ENCODE results near the gene ESX1.
"Not testable (repeated sequence)": the region's sequence is repeated elsewhere in the genome, so short reads cannot be mapped to it uniquely, and the experiment has no call there.

Gene ESX1

DNA sequence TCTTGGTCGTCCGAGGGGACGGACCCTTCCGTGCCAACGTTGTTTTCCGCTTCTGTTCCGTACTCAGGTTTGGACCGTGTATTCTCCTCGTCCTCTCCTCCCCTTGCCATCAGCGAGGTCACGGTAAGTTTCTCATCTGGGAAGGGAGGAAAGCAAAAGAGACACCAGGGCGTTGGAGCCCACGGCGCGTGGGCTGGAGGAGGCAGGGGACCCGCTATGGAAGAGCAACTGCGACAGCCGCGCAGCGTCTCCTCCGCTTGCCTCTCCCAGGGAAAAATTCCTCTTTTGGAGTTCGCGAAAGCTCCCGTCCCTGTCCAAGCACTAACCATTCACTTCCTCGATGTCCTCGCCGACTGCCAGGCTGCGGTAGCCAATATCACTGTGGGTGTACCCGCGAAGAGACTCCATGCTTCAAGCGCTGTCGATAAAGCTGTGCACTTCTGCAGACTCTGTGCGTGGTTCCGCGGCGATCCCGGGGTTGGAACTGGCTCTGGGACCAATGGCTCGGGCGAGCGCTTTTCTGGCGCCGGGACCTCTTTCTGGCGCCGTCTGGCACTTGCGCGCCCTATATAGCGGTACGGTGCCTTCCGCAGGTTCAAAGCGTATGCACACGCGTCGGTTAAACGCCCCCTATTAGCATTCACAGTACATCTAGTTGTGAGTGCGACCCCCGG, at the start of gene ESX1:
ESX1 (minus strand) TSS at position 492 of the 674 bp plus-strand sequence; CDS start at position 408, 84 bp downstream.
- no peak for DNase-seq
- intact Hi-C loops (cut with DNase I): no loop called here

DNA sequence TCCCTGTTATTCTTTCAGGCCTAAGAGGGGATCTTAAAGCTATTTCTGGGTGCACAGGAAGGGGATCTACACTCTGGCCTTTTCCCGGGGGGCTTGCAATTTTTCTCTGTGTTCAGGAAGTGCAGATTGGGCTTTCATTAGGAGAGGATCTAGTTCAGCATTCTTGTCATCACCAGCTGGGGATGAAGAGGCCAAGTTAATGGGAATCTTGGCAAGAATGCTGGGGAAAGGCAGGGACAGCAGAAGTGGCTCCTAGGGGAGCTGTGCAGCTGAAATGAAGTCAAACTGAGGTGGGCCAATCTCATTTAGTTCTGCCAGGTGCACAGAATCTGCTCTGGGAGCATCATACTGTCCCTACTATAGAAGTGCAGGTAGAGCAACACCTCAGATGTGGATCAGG, 40.9 kb upstream of the ESX1 start:
- no peak for DNase-seq
- intact Hi-C loops (cut with DNase I): no loop called here

DNA sequence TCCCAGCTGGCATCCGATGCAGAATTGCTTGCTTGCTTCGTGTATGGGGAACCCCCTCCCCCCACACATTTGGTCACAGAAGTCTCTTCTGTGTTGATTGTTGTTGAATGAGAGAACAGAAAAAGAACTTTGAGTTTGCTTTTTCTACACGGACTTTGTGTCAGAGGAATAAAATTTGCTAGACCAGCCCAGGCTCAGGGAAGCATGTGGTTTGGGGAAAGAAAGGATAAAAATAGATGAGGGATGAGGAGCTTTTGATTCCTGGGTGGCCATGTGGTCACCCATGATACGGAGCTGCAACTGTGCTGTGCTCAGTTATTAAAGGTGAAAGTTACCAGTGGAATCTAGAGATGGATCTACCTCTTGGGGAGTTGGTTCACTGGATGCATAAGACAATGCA, 34.2 kb upstream of the ESX1 start:
- intact Hi-C loops (cut with DNase I): no loop called here
- DNase-seq: no peak

DNA sequence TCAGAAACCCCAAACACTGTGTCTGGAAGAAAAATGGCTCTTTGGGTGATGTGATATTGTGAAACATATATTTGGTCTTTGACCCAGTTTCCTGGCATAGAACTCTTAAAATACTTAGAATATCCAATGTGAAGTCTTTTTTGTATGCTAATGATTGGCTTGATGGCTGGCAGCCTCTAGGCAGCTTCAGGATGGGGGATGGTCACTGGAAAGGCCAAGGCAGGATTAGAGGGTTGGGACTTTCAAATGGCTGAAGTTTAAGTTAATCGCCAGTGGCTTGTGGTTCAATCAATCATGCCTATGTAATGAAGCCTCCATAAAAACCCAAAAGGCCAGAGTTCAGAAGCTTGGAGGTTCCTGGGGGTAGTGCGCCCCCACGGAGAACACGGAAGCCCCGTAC, 33.5 kb upstream of the ESX1 start:
- intact Hi-C loops (cut with DNase I): no loop called here
- DNase-seq: no peak

DNA sequence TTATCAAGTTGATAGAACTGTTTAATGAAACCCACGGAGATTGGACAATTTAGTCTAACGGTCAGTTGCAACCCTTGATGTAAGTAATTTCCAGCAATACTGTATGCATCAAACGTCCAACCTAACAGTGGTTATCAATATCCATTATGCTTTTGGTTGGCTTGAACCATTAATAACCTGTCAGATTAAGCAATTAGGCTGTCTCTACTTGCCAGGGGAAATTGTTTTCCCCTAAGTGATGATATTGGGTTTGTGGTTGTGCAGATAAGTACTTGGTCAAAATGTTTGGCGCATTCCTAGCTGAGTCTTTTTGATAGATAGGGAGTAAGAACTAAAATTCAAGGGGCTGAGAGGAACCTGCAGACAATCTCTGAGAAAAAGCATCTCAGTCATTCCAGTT, 30.5 kb upstream of the ESX1 start:
- no peak for DNase-seq

DNA sequence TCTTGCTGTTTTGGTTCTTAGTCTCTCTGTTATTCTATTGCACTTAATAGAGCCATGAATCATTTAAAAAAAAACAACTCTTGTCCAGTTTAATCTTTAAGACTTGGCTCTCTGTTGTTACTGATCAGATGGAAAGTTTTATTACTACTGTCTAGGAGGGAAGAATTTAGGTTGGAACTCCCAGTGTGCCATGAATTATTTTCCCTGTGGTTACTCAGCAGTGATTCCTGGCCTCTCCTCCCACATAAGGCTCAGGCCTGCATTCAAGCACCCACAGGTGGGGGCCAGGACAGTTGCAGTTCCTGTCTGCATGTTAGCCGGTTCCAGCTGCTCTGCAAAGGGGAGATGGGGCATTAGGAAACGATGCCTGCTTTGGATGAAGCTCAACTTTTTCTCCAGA, 29.8 kb upstream of the ESX1 start:
- intact Hi-C loops (cut with DNase I): no loop called here
- DNase-seq: no peak

More for the DNA sequence above, 30.5 kb upstream of the ESX1 start:
- intact Hi-C loops (cut with DNase I): no loop called here

DNA sequence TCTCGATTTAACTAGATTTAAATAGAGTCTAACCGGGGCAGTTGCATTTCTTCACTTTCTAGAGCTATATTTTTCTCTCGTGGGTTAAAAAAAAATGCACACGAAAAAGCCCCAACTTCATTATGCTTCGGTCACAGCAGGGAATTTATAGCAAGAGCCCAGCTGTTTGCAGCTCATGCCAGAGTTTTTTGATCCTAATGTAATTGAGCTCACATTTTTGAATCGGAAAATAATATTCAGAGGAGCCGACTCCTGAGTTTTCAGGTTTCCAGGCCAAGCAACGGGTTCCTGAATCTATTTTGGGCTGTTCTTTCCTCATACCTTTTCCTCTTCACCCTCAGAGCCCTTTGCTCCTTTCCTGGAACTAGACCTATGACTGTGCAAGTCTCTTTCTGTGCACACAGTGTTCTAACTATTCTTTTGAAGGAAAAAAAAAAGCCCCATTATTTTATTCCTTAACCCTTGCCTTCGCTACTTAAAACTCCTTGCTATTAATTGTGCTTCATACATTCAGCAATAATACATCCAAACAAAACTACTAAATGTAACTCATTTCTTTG, 27.5 kb upstream of the ESX1 start:
- DNase-seq: no peak
- intact Hi-C loops (cut with DNase I): no loop called here

DNA sequence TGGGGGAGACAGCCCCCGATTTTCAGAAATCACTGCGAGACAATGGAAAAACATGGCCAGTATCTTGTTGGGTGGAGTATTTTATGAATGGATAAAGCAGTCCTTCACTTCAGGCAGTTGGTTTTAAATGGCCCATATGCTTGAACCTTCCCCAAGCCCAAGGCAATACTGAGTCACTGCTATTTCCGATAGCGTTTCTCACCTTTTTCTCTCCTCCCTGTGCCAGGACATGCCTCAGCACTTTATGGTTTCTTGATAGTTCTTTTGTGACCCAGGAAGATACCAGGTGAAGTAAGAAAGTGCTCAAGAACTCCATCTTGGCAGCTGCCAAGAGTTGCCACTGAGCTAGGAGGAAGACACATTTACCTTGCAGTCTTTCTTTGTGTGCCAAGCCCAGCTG, 26.8 kb upstream of the ESX1 start:
- intact Hi-C loops (cut with DNase I): no loop called here
- DNase-seq: no peak

DNA sequence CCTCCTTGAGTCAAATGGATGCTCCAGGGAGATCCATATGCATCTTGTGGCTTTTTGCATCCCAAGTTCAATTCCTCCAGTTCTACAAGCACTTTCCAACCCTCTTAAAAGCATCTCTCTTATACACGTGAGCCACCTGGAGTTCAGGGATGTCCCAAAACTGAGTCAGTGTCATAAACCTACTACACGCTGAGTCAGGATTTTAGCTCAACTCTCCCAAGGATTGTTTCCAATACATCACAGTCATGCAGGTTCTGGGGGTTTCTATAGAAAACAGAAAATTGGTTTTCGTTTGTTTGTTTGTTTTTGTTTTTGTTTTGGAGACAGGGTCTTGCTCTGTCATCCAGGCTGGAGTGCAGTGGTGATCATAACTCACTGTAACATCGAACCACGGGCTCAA, 25.9 kb upstream of the ESX1 start:
- intact Hi-C loops (cut with DNase I): no loop called here
- DNase-seq: no peak

DNA sequence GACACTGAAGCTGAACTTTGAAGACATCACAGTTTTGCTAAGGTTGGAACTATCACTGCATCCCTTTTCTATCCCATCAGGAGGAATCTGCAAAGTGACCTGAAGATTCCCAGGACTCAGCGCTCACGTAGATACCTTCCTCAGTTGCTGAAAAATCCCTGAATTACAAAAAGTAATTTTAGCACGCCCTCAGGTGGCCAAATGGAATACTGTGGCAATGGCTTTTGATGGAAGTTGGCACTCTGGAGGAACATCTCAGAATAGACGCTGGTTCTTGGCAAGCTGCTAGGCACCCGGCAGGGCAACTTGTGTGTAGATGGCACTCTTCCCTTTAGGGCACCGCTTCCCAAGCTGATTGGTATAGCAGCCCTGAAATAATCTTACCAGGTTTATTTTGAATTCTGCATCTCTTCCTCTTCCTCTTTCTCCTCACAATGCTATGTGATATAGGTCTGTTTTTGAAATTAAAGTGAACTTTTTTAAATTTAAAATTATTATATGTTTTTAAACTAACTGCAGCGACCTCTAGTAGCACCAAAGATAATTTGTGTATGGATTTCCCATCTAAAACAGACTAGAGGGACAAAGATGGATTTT, 16.3 kb upstream of the ESX1 start:
- intact Hi-C loops (cut with DNase I): loop anchor here (5.0 kb wide), 1 partner anchor 74 kb away; no protein-coding TSS in a partner anchor
- peak in 9 of 10 donors; percentile 21 to 85 (median 54) for DNase-seq

DNA sequence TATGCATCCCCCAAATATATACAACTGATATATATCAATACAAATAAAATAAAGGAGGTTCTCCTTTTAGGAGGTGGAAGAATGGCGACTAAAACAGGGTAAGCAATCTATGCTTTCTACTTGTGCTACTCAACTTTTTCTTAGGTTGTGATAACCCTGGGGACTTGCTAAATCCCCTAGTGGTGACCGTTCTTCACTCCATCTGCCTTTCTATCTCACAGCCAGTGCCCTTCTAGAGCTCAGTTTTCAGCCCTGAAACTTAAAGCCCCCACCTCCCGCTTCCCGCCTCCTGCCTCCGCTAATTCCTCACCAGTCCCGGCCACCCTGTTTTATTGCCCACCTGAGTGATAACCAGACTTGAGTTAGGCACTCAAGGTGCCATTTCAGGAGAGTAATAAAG, 15.5 kb upstream of the ESX1 start:
- no peak for DNase-seq
- intact Hi-C loops (cut with DNase I): loop anchor here (5.0 kb wide), 1 partner anchor 73 kb away; no protein-coding TSS in a partner anchor

DNA sequence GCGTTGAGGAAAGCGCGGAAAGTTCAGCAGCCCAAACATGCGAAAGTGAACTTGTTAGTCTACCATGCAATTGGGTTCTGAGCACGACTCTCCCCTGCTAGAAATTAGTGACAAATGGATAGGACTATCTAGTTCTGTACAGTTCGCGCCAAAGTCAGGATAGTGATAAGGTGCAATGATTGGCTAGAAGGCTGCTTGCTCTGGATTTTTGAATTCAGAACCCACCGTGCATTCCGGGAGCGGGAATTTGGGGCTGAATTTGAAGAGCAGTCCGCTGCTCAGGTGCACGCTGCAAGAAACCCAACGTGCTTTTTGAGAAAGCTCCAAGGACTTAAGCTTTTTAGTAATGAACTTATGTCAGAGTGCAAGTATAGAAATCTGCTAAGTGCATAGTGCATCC, 732 bp upstream of the ESX1 start:
- intact Hi-C loops (cut with DNase I): no loop called here

DNA sequence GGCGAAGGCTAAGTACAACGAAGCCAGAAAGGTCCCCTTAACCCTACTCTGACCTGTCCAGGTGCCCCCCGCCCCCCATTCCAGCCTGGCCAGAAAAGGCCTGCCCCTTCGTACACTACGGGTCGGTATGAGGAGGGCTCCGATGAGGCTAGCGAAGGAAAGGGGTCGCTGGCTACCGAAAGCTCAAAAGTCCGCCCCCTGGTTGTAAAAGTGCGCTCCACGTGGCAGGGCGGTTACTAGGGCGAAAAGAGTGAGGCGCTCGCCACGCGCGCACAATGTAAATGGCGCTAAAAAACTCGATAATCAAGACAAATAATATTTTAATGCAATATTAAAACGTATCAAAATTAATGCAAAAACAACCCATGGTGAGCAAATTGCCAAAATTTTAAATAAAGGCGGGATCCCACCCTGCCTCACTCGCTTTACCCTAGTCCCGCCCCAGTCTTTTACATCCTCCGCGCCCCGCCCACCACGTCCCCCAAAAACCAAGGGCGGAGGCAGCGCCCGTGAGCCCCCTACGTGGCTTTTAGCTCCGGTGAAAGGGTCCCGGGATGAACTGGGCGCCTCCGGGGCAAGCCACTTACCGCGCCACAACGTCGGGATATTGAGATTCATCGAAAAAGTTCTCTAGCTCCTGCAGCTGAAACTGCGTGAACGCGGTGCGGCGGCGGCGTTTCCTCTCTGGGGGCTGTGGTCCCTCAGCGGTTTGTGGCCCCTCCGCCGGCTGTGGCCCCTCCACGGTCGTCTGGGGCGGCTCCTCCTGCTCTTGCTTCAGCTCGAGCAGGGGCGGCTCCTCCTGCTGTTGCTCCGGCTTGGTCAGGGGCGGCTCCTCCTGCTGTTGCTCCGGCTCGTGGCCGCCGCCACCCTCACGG, 929 bp downstream of the ESX1 start:
- intact Hi-C loops (cut with DNase I): no loop called here
- DNase-seq: no peak

More for the DNA sequence above, 732 bp upstream of the ESX1 start:
- DNase-seq: no peak

DNA sequence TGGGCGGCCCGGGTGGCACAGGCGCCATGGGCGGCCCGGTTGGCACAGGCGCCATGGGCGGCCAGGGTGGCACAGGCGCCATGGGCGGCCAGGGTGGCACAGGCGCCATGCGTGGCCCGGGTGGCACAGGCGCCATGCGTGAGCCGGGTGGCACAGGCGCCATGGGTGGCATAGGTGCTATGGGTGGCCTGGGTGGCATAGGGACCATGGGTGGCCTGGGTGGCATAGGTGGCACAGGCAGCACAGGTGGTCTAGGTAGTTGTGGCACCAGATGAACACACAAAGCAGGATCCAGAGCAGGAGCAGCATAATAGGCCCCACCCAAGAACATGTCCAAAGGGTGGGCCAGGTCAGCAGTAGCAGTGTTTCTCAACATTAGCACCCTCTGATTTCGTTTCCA, 4.3 kb downstream of the ESX1 start:
- DNase-seq: no peak
- intact Hi-C loops (cut with DNase I): no loop called here

DNA sequence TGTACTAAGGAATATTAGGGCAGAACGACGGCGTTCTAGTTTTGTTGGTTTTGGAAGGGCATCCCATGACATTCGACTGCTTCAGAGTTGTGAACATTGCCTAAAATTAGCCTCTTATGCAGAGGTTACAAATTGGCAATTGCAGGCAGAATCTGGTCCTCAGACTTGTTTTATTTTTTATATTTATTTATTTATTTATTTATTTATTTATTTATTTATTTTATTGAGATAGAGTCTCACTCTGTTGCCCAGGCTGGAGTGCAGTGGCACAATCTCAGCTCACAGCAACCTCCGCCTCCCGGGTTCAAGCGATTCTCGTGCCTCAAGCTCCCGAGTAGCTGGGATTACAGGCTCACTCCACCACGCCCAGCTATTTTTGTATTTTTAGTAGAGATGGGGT, 24.7 kb downstream of the ESX1 start:
- DNase-seq; intact Hi-C loops (cut with DNase I): not testable (repeated sequence)

DNA sequence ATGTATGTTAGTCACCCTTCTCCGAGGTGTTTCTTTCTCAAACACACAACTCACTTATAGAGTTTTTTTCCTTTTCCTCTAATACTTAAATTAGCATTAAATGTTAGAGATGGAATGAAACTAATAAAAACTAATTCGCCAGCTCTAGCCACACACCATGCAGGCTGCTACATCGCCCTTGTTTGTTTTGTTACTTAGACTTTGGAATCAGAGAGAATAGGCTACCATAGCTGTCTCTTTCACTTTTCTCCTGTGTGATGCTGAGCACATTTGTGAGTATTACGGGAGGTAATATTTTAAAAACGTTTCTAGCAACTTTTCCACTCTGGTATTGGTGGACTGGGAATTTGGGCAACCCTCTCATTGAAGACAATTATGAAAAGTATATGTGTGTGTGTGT, 43.5 kb downstream of the ESX1 start:
- intact Hi-C loops (cut with DNase I): no loop called here

DNA sequence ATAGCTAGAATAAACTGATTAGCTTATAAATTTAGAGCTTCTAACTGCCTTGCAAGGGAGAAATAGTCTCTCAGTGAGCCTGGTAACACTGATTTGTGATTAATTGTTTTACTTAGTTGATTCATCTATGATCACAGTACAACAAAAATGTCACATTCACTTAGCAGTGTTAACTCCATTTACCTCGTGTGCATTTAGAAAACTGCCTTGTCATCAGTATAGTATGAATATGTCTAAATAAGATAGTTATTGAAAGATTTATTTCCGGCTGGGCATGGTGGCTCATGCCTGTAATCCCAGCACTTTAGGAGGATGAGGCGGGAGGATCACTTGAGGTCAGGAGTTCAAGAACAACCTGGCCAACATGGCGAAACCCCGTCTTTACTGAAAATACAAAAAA, 49.2 kb downstream of the ESX1 start:
- intact Hi-C loops (cut with DNase I): no loop called here
- DNase-seq: no peak

More for the DNA sequence above, 43.5 kb downstream of the ESX1 start:
- no peak for DNase-seq
